ENCODE data around the gene SCAF4. TPM values are rescaled to one million over a fixed set of nuclear protein-coding genes. Genes with fewer than 3 reads are reported as not detected.

Gene SCAF4
- total and polyA plus RNA-seq, 4 donors: 11.3 to 29.7 (median 20.1) TPM

DNA sequence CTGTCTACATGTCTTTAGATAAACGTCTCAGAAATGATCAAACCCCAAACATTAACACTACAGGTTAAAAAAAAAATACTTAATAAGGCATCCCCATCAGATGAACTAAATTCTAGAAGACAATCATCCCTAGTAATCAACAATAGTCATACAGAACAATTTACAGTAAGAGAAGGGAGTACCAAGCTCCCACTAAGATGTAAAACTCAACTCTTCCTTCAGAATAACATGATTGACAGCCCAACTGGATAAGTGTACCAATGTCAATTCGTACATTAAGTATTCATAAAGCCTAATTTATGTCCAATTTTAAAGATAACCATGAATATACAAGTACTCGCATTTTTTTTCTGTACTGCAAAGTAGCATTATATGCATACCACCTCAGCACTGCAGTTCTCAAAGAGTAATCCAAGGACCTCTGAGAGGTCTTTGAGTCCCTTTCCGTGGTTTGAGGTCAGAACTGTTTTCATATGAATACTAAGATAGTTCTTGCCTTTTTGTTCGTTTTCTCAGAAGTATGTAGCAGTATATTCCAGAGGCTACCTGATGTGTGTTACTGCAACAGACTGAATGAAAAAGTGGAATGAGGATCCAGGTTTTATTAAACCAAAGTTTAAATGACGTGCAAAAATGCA, 6.6 kb downstream of the SCAF4 start:
- WGBS, 2 donors: 82 to 86% methylated on average over 6 of the region's 6 CpGs
- Histone ChIP-seq H3K36me3 (ENCODE audit: control insufficient read depth in 4 of 4, insufficient read depth in 4 of 4, low read length in 4 of 4) (peaks cover 0 to 3% (median 0%) of the 10 kb centered on the region in 4 donors), H3K4me1 (ENCODE audit: control insufficient read depth in 5 of 5, insufficient read depth in 5 of 5, low read length in 5 of 5) (peaks cover 5 to 37% (median 14%) of the 10 kb centered on the region in 5 donors), H3K27me3 (ENCODE audit: control insufficient read depth in 3 of 3, insufficient read depth in 3 of 3, low read length in 2 of 3) (no peaks in the 10 kb centered on the region), H3K27ac (ENCODE audit: low read depth in 1 of 2, low read length in 1 of 2) (no peak overlapping the region), H3K9me3 (ENCODE audit: control insufficient read depth in 4 of 4, insufficient read depth in 3 of 4, low read length in 3 of 4) (no peaks in the 10 kb centered on the region), H3K4me3 (no peak overlapping the region), H3K9ac (ENCODE audit: insufficient read depth in 1 of 2, low read length in 2 of 2) (no peak overlapping the region)
- TF ChIP-seq, protein P1, sequence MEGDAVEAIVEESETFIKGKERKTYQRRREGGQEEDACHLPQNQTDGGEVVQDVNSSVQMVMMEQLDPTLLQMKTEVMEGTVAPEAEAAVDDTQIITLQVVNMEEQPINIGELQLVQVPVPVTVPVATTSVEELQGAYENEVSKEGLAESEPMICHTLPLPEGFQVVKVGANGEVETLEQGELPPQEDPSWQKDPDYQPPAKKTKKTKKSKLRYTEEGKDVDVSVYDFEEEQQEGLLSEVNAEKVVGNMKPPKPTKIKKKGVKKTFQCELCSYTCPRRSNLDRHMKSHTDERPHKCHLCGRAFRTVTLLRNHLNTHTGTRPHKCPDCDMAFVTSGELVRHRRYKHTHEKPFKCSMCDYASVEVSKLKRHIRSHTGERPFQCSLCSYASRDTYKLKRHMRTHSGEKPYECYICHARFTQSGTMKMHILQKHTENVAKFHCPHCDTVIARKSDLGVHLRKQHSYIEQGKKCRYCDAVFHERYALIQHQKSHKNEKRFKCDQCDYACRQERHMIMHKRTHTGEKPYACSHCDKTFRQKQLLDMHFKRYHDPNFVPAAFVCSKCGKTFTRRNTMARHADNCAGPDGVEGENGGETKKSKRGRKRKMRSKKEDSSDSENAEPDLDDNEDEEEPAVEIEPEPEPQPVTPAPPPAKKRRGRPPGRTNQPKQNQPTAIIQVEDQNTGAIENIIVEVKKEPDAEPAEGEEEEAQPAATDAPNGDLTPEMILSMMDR (IDR thresholded peaks at IDR 0.05; ENCODE audit: control extremely low read depth, extremely low read depth): no peak
- no peak for DNase-seq
- no peak for ATAC-seq (ENCODE audit: insufficient read depth, low FRiP score)

- peaks cover 0 to 3% (median 0%) of the 10 kb centered on the region in 4 donors for H3K36me3 ChIP-seq (ENCODE audit: control insufficient read depth in 4 of 4, insufficient read depth in 4 of 4, low read length in 4 of 4)
- no peak for DNase-seq
- TF ChIP-seq, protein P1 (IDR thresholded peaks at IDR 0.05; ENCODE audit: control extremely low read depth, extremely low read depth): no peak
- ATAC-seq (ENCODE audit: insufficient read depth, low FRiP score): no peak
- WGBS, 2 donors: 89 to 93% methylated on average over 4 of the region's 4 CpGs
- H3K9ac ChIP-seq (ENCODE audit: insufficient read depth in 1 of 2, low read length in 2 of 2): peak overlapping the region in 1 of 2 donors; percentile 38
- H3K27ac ChIP-seq (ENCODE audit: low read depth in 1 of 2, low read length in 1 of 2): no peak overlapping the region
- H3K4me3 ChIP-seq: no peak overlapping the region
- H3K27me3 ChIP-seq (ENCODE audit: control insufficient read depth in 3 of 3, insufficient read depth in 3 of 3, low read length in 2 of 3): no peaks in the 10 kb centered on the region
- no peaks in the 10 kb centered on the region for H3K9me3 ChIP-seq (ENCODE audit: control insufficient read depth in 4 of 4, insufficient read depth in 3 of 4, low read length in 3 of 4)
- H3K4me1 ChIP-seq (ENCODE audit: control insufficient read depth in 5 of 5, insufficient read depth in 5 of 5, low read length in 5 of 5): peaks cover 5 to 40% (median 8%) of the 10 kb centered on the region in 5 donors
Measured at GRCh38 chr21:31724552-31724951, 7.4 kb downstream of the SCAF4 start.

- H3K4me1 ChIP-seq (ENCODE audit: control insufficient read depth in 5 of 5, insufficient read depth in 5 of 5, low read length in 5 of 5): peaks cover 0 to 23% (median 0%) of the 10 kb centered on the region in 5 donors
- H3K27me3 ChIP-seq (ENCODE audit: control insufficient read depth in 3 of 3, insufficient read depth in 3 of 3, low read length in 2 of 3): no peaks in the 10 kb centered on the region
- no peak overlapping the region for H3K4me3 ChIP-seq
- no peak overlapping the region for H3K27ac ChIP-seq (ENCODE audit: low read depth in 1 of 2, low read length in 1 of 2)
- 74 to 80% methylated on average over 3 to 4 of the region's 4 CpGs for WGBS, 2 donors
- TF ChIP-seq, protein P1 (IDR thresholded peaks at IDR 0.05; ENCODE audit: control extremely low read depth, extremely low read depth): no peak
- H3K36me3 ChIP-seq (ENCODE audit: control insufficient read depth in 4 of 4, insufficient read depth in 4 of 4, low read length in 4 of 4): no peaks in the 10 kb centered on the region
- no peaks in the 10 kb centered on the region for H3K9me3 ChIP-seq (ENCODE audit: control insufficient read depth in 4 of 4, insufficient read depth in 3 of 4, low read length in 3 of 4)
- ATAC-seq (ENCODE audit: insufficient read depth, low FRiP score): no peak
- no peak overlapping the region for H3K9ac ChIP-seq (ENCODE audit: insufficient read depth in 1 of 2, low read length in 2 of 2)
- no peak for DNase-seq
Measured at GRCh38 chr21:31721381-31721780, 10.5 kb downstream of the SCAF4 start.

DNA sequence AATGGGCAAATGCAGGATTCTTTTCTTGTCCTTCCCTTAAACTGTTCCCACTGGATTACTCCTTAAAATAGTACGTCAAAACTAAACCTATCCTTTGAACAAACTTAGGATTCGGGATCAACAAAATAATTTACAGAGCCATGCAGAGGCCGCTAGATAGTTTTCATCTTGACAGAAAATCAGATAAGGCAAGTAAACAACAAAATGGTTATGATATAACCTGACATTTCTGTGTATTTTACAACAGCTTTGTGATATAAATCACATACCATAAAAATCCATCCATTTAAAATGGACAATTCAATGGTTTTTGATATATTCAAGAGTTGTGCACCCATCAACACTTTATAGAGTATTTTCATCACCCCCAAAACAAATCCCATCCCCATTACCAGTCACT, 11.2 kb downstream of the SCAF4 start:
- DNase-seq (no peak), ATAC-seq (ENCODE audit: insufficient read depth, low FRiP score) (no peak)
- H3K9me3 ChIP-seq (ENCODE audit: control insufficient read depth in 4 of 4, insufficient read depth in 3 of 4, low read length in 3 of 4): no peaks in the 10 kb centered on the region
- no peaks in the 10 kb centered on the region for H3K27me3 ChIP-seq (ENCODE audit: control insufficient read depth in 3 of 3, insufficient read depth in 3 of 3, low read length in 2 of 3)
- peaks cover 0 to 23% (median 0%) of the 10 kb centered on the region in 5 donors for H3K4me1 ChIP-seq (ENCODE audit: control insufficient read depth in 5 of 5, insufficient read depth in 5 of 5, low read length in 5 of 5)
- WGBS, 2 donors: 73 to 80% methylated on average over 3 of the region's 3 CpGs
- no peak overlapping the region for H3K27ac ChIP-seq (ENCODE audit: low read depth in 1 of 2, low read length in 1 of 2)
- H3K4me3 ChIP-seq: no peak overlapping the region
- no peak overlapping the region for H3K9ac ChIP-seq (ENCODE audit: insufficient read depth in 1 of 2, low read length in 2 of 2)
- TF ChIP-seq, protein P1 (IDR thresholded peaks at IDR 0.05; ENCODE audit: control extremely low read depth, extremely low read depth): no peak
- H3K36me3 ChIP-seq (ENCODE audit: control insufficient read depth in 4 of 4, insufficient read depth in 4 of 4, low read length in 4 of 4): no peaks in the 10 kb centered on the region

All from lung (tissue), 12 donors.